Smooth muscle cell of the umbilical artery (primary cell): ENCODE measurements around the gene MTRR. TPM values are rescaled to one million over a fixed set of nuclear protein-coding genes. Genes with fewer than 3 reads are reported as not detected.

ENCODE experiments used
- total RNA-seq: library from RNA; depleted of rRNA; stranded (reverse); fragments of >200 nt; gene quantifications from 2 replicates; pipeline ENCODE4 v1.2.3, GENCODE V29; 2014

The MTRR gene
- 28.5 and 34.1 TPM in 2 replicates for total RNA-seq

DNA sequence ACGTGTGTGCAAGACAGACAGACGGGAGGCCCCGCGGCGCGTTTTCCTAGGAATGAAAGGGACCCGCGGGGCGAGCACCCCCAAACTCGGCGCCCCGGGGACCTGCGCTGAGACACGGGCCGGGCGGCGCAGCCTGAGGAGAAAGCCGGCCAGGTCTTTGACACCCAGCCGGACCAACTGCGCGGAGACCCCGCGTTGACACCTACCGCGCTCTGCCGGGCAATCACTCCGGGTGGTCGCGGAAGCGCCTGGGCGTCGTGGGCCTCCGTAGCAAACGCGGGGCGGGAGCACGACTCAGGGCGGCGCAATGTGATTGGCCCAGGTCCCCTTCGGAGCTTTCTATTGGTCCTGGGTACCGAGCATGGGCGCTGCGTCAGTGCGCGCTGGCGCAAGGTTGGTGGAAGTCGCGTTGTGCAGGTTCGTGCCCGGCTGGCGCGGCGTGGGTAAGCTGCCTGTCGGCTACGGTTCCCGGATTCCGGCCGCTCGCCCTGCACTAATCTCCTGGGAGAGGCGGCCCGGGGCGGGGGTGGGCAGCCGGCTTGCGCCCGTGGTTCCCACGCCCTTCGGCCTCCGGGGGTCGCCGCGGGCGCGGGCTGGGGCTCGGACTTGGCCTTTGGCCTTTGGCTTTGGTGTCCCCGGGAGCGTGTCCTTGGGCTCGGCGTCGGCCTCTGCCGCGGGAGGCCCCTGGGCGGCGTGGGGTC is at the start of gene MTRR, which contains the start of gene FASTKD3:
TSS of gene MTRR (plus strand) at position 376 of the 701 bp plus-strand sequence. CDS start 1,647 bp downstream, outside the sequence.
TSS of gene FASTKD3 (minus strand) at position 259 of the 701 bp plus-strand sequence. CDS start 948 bp downstream, outside the sequence.

DNA sequence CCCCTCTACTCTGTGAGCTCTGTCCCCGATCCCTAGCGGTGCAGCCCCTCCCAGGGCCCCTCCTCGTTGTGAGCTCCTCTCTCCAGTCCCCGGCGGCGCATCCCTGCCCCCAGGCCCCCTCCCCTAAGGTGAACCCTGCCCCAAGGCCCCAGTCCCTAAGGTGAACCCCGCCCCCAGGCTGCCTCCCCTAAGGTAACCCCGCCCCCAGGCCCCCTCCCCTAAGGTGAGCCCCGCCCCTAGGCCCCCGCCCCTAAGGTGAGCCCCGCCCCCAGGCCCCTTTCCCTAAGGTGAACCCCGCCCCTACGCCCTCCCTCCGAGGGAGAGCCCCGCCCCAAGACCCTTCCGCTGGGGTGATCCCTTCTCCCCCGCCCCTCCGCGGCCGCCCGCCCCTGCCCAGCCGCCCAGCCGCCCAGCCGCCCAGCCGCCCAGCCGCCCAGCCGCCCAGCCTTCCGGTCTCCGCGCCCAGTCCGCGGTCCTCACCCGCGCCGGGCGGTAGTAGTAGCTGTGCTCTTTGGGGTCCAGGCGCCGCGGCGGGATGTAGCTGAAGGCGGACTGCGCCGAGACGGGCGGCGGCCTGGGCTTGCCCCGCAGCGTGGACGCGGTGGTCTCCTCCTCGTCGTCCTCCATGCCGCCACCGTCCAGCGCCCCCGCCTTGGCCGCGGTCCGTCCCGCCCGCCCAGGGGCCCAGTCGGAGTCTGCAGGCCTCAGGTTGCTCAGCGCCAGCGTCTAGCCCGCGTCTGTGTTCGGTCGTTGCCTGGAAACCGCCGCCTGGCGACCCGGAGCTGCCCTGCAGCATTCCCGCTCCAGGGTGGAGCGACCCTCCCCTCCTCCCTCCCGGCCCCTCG is 18.3 kb upstream of the MTRR start, which contains the start of gene CFAP90:
TSS of gene CFAP90 (minus strand) at position 739 of the 845 bp plus-strand sequence. CDS start at position 627, 112 bp downstream.

Other genes with a start within 250 kb of the MTRR start
- gene CFAP90, start 18.0 kb upstream of the MTRR start, total RNA-seq, result 0.23 and 0.30 TPM in 2 replicates
- 12.2 and 13.6 TPM in 2 replicates for gene FASTKD3, start 117 bp upstream of the MTRR start, total RNA-seq